BLaER1 treated with 17β-estradiol and CSF1 and Interleukin-3, amounts not matched to agents 10 nM and 100 nM (cell line): ENCODE results near the gene AMBP.

Experiments used
- H3K27ac ChIP-seq, 11 experiments: shearing (Covaris generic); formaldehyde crosslinking; 2 replicates each; pipeline ENCODE4 v1.8.1; 2022
- H3K27me3 ChIP-seq, 11 experiments: shearing (Covaris generic); formaldehyde crosslinking; 2 replicates each; pipeline ENCODE4 v1.8.1; 2022
- H3K36me3 ChIP-seq, 11 experiments: shearing (Covaris generic); formaldehyde crosslinking; 2 replicates each; pipeline ENCODE4 v1.8.1; 2022
- H3K4me1 ChIP-seq, 10 experiments: shearing (Covaris generic); formaldehyde crosslinking; 2 replicates each; pipeline ENCODE4 v1.8.1; 2022
- H3K4me2 ChIP-seq, 11 experiments: shearing (Covaris generic); formaldehyde crosslinking; 2 replicates each; pipeline ENCODE4 v1.8.1; 2022
- H3K4me3 ChIP-seq, 10 experiments: shearing (Covaris generic); formaldehyde crosslinking; 2 replicates each; pipeline ENCODE4 v1.8.1; 2022
- H3K9ac ChIP-seq, 11 experiments: shearing (Covaris generic); formaldehyde crosslinking; 2 replicates each; pipeline ENCODE4 v1.8.1; 2022
- H3K9me3 ChIP-seq, 11 experiments: shearing (Covaris generic); formaldehyde crosslinking; replicated peaks in 1 of 11; 2 replicates each; pipeline ENCODE4 v1.8.1; 2022
- H4K20me1 ChIP-seq, 11 experiments: shearing (Covaris generic); formaldehyde crosslinking; 2 replicates each; pipeline ENCODE4 v1.8.1; 2022
- Cebpa-rat ChIP-seq, 11 experiments: shearing (Covaris generic); IDR thresholded peaks; 2 replicates each; pipeline ENCODE4 v1.8.1; 2022

Gene AMBP

DNA sequence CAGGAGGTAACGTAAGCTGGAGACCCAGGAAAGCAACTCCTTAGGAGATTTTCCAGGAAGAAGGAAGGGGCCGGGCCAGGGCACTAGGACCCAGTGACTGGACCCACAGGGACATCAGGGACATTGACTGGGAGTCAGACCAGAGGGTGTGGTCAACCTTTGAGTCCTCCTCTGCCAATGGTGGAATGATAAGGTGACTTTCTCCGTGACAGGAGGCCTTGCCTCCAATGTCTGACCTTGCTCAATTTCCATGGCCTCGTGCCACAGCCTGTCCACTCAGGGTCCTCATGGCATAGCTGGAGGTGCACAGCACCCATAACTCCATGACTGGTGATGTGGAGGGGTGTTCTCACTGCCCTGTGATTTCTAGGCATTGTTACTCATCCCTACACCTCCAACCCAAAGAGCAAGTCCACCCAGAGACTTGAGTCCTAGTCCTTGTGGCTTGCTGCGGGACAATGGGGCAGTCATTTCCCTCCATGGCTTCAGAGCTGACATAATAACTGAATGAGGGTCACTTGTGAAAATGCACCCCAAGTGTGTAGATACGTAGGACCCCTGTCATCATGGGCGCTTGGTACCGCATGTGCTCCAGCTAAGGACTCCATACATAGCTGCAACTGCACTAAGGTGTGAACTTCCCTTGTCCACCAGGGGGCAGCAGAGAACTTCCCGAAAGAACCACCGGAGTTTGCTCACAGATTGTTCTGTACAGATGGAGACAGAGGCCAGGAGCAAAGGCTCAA lies 4.1 kb upstream of the AMBP start:
- Histone ChIP-seq H3K4me2 (peak overlapping the region in 3 of 11 experiments; percentile 8 to 44 (median 25); a peak in 5 of 22 replicates), H3K27ac (no peak overlapping the region)

DNA sequence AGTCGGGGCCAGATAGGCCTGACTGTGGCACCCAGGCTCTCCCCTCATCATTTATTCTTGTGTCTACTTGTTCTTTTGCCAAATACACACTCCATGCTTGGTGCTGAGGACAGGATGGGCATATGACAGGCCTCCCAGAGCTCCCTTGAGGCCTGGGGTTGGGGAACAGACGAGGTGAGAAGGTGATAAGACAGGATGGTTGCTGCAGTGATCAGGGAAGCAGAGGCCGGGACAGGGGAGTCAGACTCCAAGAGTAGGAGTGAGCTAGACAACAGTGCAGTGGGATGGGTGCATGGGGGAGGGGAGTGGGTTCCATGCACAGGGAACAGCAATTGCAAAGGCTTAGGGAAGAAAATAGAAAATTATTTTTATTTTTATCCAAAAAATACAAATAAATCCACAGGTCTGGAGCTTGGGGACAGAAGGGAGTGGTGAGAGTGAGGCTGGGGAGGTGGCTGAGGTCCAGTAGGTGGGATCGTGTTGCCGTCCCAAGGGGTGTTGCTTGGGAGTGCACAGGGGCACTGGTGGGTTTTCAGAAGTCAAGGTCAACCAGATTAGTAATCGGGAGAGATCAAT lies 3.4 kb upstream of the AMBP start:
- H4K20me1 ChIP-seq = no peaks in the 10 kb centered on the region
- peaks cover 0 to 7% (median 0%) of the 10 kb centered on the region in 11 experiments; a peak in 1 of 22 replicates for H3K9me3 ChIP-seq
- H3K27me3 ChIP-seq = no peaks in the 10 kb centered on the region
- peak overlapping the region in 2 of 11 experiments; percentile 4 to 17; a peak in 3 of 22 replicates for H3K4me2 ChIP-seq
- H3K4me1 ChIP-seq = peaks cover 11 to 46% (median 28%) of the 10 kb centered on the region in 10 experiments; a peak in 18 of 20 replicates
- H3K27ac ChIP-seq = no peak overlapping the region
- H3K9ac ChIP-seq = 0 out of 22 replicates have a peak overlapping the region, but pooled peaks of 1 of the 11 experiments have one; percentile 7
- H3K4me3 ChIP-seq = no peak overlapping the region
- H3K36me3 ChIP-seq = no peaks in the 10 kb centered on the region
- no peak for TF ChIP-seq Cebpa-rat (IDR thresholded peaks at IDR 0.05)

More for the DNA sequence above, 4.1 kb upstream of the AMBP start:
- H3K4me3 ChIP-seq = no peak overlapping the region
- H3K9me3 ChIP-seq = peaks cover 0 to 7% (median 0%) of the 10 kb centered on the region in 11 experiments; a peak in 1 of 22 replicates
- no peak overlapping the region for H3K9ac ChIP-seq
- no peaks in the 10 kb centered on the region for H4K20me1 ChIP-seq
- H3K4me1 ChIP-seq = peaks cover 11 to 39% (median 21%) of the 10 kb centered on the region in 10 experiments; a peak in 18 of 20 replicates
- no peaks in the 10 kb centered on the region for H3K27me3 ChIP-seq
- no peak for TF ChIP-seq Cebpa-rat (IDR thresholded peaks at IDR 0.05)
- H3K36me3 ChIP-seq = no peaks in the 10 kb centered on the region

DNA sequence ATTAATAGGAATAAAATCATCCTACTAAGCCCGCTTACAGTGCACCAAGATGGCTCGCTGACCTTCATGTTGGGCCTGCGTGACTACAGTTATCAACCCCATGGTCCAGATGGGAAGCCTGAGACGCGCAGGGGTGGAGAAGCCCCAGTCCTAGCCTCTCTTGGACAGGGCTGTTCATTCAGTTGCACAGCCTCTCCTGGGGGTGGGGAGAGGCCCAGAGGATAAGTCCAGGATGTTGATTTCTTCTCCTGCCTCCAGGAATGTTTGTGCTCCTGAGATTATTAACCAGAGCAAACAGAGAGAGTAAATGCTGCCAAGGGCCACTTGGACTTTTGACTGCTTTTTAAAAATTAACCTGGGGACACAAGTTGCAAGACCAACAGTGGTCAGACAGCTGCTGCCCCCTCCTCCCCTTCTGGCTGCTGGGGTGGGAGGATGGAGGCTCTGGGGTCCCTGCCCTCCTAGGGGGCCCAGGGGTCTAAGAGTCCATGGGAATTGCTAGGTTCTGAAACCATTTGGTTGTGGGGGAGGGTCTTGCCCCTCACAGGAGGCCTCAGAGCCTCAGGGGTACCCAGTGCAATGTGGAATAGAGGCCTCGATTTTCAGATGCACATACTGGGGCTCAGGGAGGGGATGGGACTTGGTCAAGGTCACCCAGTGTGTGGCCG lies 2.8 kb upstream of the AMBP start:
- H3K4me2 ChIP-seq = peak overlapping the region in 2 of 11 experiments; percentile 4 to 17; a peak in 3 of 22 replicates
- peaks cover 11 to 52% (median 33%) of the 10 kb centered on the region in 10 experiments; a peak in 18 of 20 replicates for H3K4me1 ChIP-seq

DNA sequence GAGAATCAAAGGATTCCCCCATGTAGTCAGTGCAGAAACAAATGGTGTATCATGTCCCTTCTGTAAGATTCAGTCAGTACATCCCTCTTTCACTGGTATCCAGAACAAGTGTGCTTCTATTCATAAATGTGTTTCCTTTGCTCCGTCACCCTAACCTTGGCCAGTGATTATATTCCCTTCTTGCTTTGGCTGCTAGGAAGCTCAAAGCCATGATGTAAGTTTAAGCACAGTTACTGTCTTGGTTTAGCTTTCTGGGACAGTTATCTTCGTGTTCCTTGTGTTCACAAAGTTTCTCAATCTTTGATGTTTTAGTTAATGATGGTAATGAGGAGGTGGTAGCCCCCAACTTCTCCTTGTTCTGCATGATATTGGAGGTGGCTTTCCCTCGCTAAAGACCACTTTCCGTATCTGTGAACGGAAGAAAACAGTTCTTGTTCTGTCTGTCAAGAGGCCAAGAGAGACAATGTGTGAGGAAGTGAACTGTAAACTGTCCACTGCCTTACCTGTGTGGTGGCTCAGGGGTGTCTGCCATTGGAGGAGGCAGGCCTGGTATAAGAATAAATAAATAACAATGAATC lies 2.2 kb upstream of the AMBP start:
- Histone ChIP-seq H3K27ac (no peak overlapping the region), H3K4me1 (peaks cover 11 to 54% (median 33%) of the 10 kb centered on the region in 10 experiments; a peak in 18 of 20 replicates), H3K4me2 (no peak overlapping the region), H4K20me1 (no peaks in the 10 kb centered on the region), H3K9me3 (peaks cover 0 to 7% (median 0%) of the 10 kb centered on the region in 11 experiments; a peak in 1 of 22 replicates), H3K27me3 (no peaks in the 10 kb centered on the region), H3K36me3 (no peaks in the 10 kb centered on the region), H3K4me3 (no peak overlapping the region), H3K9ac (no peak overlapping the region)
- TF ChIP-seq Cebpa-rat (IDR thresholded peaks at IDR 0.05) = no peak

More for the DNA sequence above, 2.8 kb upstream of the AMBP start:
- H3K4me3 ChIP-seq = no peak overlapping the region
- H3K27me3 ChIP-seq = no peaks in the 10 kb centered on the region
- 0 out of 22 replicates have a peak overlapping the region, but pooled peaks of 1 of the 11 experiments have one; percentile 7 for H3K9ac ChIP-seq
- H4K20me1 ChIP-seq = no peaks in the 10 kb centered on the region
- TF ChIP-seq Cebpa-rat (IDR thresholded peaks at IDR 0.05) = no peak
- H3K9me3 ChIP-seq = peaks cover 0 to 7% (median 0%) of the 10 kb centered on the region in 11 experiments; a peak in 1 of 22 replicates
- H3K36me3 ChIP-seq = no peaks in the 10 kb centered on the region
- H3K27ac ChIP-seq = no peak overlapping the region

DNA sequence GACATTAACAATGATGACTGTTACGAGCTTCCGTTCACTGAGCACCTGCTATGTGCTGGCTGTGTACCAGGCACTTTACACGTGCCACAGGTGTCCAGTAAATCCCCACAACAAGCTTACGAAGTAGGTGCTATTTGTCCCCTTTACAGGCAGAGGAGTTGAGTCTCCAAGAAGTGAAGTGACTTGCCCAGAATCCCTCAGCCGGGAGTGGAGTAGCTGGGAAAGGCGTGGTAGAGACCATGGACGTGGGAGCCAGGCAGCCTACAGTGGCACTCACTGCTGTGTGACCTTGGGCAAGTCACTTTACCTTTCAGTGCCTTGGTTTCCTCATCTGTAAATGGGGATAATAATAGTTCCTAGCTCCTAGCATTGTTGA lies 669 bp upstream of the AMBP start:
- H4K20me1 ChIP-seq = no peaks in the 10 kb centered on the region

DNA sequence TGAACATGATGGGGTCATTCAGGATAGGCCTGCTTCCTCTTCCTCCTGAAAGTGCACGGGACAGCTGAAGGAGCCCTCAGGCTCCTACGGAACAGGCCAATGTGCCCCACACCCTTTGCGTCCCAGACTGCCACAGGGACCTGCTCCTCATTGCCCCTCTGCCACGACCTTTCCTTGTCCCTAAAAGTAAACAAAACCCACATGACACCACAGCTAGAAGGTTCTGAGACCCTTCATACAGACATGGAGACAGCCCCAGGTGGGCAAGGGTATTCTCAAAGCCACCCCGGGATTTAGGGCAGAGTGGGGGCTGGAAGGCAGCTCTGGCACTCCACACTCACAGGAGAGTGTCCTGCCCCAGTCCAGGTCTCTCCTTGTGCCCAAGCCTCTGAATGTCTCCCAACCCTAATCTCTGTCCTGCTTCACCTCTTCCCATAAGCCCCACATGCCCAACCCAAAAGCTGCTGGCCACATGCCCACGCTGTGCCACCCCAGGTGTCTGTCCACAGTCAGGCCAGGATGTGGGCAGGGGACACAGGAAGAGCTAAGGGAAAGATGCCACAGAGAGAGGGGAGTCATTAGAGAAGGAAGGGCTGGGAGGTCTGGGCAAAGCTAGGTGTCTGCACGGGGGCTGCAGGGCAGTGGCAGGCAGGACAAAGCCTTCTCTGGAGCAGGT lies 800 bp downstream of the AMBP start:
- Histone ChIP-seq H3K36me3 (no peaks in the 10 kb centered on the region), H3K27ac (peak overlapping the region in 4 of 11 experiments; percentile 14 to 62 (median 23); a peak in 7 of 22 replicates), H3K9ac (peak overlapping the region in 1 of 11 experiments; percentile 21; a peak in 1 of 22 replicates), H4K20me1 (no peaks in the 10 kb centered on the region), H3K4me1 (peaks cover 11 to 44% (median 28%) of the 10 kb centered on the region in 10 experiments; a peak in 18 of 20 replicates), H3K9me3 (peaks cover 0 to 13% (median 2%) of the 10 kb centered on the region in 11 experiments; a peak in 13 of 22 replicates), H3K4me3 (no peak overlapping the region), H3K27me3 (no peaks in the 10 kb centered on the region), H3K4me2 (peak overlapping the region in 9 of 11 experiments; percentile 20 to 66 (median 51); a peak in 19 of 22 replicates)
- TF ChIP-seq Cebpa-rat (IDR thresholded peaks at IDR 0.05) = no peak

More for the DNA sequence above, 669 bp upstream of the AMBP start:
- Histone ChIP-seq H3K27me3 (no peaks in the 10 kb centered on the region), H3K27ac (no peak overlapping the region; a peak in 1 of 22 replicates), H3K4me3 (no peak overlapping the region), H3K9ac (no peak overlapping the region), H3K4me2 (peak overlapping the region in 9 of 11 experiments; percentile 9 to 66 (median 51); a peak in 12 of 22 replicates), H3K9me3 (peaks cover 0 to 7% (median 0%) of the 10 kb centered on the region in 11 experiments; a peak in 1 of 22 replicates), H3K4me1 (peaks cover 11 to 54% (median 33%) of the 10 kb centered on the region in 10 experiments; a peak in 18 of 20 replicates), H3K36me3 (no peaks in the 10 kb centered on the region)
- no peak for TF ChIP-seq Cebpa-rat (IDR thresholded peaks at IDR 0.05)

DNA sequence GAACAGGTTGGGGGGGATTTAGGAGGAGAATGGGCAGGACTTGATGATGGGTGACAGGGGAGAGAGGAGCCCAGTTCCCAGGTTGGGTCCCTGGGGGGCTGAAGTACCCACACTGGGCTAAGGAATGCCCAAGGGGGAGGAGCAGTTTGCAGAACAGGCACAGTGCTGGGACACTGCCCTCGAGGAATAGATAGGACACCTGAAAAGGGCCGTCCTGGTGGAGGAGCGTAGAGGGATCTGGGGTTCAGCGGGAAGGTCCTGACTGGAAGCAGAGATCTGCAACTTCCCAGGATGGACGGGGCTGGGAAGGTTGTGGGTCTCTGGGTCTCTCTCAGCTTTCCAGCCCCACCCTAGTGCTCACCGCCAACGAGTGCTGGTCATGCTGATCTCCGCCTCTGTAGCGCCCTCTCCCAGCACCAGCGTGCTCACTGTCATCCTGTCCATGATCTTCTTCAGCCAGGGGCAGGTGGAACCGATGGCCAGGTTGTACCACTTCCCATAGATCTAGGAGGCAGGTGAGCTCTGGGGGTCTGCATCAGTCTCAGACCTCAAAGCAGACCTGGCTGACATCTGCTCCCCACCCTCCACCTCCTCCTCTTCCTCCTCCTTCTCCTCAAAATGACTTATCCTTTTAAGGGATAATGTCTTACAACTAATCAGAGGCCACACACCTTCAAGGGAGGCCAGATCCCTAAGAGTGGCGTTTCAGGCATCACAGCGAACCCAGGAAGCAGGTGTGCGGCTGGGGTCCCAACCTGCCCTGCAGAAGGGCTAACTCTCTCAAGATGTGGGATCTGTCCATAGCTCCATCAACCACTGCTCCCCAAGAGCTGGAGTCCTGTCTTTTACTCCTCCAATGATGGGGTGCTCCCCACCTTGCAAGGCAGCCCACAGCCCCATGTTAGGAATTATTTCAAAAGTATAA lies 1.6 kb downstream of the AMBP start:
- Histone ChIP-seq H3K9me3 (peaks cover 3 to 21% (median 10%) of the 10 kb centered on the region in 11 experiments), H4K20me1 (no peaks in the 10 kb centered on the region), H3K27me3 (no peaks in the 10 kb centered on the region), H3K36me3 (no peaks in the 10 kb centered on the region; a peak in 2 of 22 replicates), H3K4me1 (peaks cover 11 to 36% (median 28%) of the 10 kb centered on the region in 10 experiments; a peak in 18 of 20 replicates), H3K4me3 (no peak overlapping the region), H3K4me2 (peak overlapping the region in 8 of 11 experiments; percentile 20 to 66 (median 50); a peak in 10 of 22 replicates), H3K9ac (no peak overlapping the region), H3K27ac (no peak overlapping the region)
- no peak for TF ChIP-seq Cebpa-rat (IDR thresholded peaks at IDR 0.05)
